ENCODE results near the gene MOSMO.
"Not testable (repeated sequence)": the region's sequence is repeated elsewhere in the genome, so short reads cannot be mapped to it uniquely, and the experiment has no call there.

MOSMO gene

DNA sequence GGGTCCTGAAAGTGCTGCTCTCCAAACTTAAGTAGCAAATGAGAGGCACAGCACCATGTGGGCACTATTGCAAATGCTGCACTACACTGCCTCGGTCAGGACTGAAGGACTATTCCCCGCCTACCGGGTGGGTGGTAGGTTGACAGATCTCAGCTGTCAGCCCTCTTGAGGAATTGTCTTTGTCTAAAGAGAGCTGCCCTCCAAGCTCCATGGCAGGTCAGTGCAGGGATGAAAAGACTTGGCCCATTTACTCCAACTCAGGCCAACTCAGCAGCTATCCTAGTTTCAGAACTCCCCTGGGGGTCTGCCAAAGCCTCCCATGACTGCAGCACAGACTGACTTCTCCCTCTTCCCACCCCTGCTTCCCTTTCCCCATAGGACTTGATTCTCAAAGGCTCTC, 3.6 kb upstream of the MOSMO start:
- DNase-seq, result no peak

DNA sequence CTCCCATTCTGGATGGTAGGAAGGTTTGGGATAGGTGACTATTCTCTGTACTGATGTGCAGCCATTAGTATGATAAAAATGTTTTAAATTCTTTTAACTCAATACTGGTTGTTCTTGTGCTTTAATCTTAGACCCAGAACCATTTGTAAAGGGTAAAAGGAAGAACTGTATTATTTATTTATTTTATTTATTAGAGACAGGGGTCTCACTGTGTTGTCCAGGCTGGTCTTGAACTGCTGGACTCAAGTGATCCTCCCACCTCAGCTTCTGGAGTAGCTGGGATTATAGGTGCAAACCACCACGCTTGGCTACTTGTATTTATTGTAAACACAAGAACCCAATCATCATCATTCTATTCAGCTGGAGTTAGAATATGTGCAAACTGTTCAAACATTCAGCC, 2.2 kb upstream of the MOSMO start:
- DNase-seq, result no peak

DNA sequence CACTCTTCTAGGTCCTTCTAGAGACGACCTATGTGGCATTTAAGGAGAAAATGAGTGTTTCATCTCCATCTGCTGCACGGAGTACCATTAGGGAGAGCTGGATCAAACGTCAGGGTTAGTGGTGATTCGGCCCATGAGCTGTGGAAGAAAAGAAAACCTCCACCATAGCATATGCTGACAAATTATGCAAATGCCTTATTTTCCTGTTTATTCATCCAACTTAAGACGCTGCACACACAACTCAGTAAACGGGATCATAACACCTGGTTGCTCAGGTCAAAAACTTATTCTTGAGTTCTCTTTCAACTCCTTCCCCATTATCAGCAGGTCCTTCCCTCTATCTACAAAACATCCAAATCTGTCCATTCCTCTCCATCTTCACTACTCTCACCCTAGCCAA, 1.3 kb upstream of the MOSMO start:
- DNase-seq, result no peak

DNA sequence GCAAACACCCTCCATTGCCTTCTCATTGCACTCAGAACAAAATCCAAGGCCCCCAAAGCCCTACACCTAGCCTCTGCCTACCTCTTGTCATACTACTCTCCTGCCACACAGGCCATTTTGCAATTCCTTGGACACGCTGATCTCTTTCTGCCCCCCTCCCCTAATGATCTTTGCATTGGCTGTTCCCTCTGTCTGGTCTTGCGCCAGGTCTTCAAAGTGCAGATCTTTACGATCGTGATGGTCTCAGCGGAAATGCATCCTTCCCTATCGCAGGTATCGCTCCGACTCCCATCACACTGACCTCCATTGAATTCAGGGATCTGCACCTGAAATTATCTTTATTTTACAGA, 777 bp upstream of the MOSMO start:
- no peak for DNase-seq

DNA sequence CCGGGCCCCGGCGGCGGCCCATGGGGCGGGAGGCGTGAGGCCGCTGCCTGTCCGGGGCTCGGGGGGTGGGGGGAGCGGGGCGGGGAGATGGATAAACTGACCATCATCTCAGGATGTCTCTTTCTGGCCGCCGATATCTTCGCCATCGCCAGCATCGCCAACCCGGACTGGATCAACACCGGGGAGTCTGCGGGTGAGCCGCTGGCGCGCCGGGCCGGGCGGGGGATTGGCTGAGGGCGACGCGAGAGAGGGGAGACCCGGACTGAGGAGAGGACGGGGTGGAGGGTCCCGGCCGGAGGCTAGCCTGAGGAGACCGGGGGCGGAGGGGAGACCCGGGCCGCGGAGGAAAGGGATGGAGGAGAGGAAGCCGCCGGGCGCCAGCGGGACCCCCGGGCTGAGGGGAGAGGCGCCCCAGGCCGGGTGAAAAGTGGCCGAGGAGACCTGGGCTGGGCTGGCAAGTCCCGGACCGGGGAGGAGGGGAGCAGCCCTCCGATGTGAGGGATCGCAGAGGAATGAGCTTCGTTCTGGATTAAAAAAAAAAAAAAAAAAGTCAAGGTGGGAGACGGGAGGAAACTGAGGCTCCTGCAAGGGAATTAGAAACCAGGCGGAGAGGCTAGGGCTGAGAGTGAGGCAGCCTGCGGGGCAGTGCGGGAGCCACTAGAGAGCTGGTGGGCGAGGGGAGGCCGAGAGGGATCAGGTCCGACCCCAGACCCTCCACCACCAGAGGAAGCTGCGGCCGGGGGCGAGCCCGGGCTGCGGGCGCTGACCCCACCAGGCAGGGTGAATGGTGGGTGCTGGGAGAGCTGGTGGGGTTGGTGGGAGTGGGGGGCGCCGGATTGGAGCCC, 526 bp downstream of the MOSMO start:
- peak; percentile 67 for DNase-seq

DNA sequence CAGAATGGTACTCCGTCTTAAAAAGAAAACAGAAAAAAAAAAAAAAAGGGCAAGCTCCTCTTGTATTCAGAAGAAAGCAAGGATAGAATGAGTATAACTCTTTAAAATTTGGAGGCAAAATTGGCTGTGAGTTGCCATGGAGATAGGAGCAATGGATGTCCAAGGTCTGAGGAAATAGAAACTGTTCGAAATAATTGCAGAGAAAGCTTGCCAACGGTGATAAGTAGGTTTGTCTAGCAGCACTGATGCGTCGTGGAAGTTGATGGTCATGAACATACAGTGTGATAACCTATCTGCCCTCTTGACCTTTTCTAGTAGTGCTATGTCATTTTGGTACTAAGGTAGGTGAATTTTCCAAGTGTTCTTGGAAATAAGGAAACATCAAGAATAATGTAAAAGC, 3.0 kb downstream of the MOSMO start:
- DNase-seq, result no peak

DNA sequence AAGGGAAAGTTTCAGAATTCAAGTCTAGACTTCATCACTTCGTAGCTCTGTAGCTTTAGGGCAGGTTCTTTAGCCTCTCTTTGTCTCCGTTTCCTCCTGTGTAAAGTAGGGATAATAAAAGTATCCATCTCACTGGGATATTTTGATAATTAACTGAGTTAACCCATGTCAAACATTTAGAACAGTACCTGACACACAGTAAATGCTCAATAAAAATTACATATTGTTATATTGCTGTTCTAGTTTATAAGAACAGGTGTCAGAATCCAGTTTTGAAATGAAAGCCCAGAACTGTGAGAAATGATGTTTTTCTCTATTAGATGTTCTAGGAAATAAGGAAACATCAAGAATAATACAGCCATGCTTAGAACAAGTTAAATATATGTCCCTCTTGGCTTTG, 4.3 kb downstream of the MOSMO start:
- no peak for DNase-seq

DNA sequence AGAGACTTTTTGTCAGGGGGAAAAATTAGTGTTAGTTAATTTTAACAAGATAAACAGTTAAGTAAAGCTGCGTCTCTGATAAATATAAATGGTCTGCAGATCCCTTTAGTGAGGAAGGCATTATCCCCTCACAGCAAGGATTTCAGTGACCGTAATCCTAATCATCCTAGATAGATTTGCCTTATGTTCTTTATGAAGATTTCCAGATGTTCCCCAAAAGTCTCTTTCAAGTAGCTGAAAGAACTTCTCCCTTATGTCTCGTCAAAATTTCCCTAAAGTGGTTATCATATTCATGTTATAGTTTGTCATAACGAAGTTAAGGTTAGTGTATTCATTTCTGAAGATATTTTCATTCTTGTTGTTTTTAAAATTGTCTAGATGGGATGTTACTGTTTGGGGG, 5.6 kb downstream of the MOSMO start:
- DNase-seq, result no peak

DNA sequence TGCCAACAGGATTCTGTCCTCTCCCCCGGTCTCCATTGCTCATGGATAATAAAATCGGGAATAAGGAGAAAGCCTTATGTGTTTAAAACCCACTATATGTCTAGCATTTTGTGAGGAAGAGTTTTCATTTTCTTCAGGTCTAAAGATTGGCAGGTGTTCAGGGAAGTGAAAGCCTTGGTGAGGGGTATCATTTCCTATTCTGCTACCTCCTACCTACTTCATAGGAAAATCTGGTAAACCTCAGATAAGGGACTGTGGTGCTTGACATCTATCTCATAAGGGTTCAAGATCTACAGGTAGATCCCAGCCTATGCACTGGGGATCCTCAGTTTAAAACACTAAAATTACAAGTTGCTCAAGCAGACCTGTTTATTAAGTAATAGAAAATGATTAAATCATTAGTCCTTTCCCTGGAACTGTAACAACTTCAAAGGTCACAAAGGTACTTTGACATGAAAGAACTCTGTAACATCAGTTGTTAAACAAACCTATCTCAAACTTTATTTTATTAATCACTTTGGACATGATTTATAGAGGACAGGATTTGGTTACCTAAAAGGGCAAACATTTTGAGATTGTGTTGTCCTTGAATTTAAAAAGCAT, 6.5 kb downstream of the MOSMO start:
- DNase-seq, result no peak

DNA sequence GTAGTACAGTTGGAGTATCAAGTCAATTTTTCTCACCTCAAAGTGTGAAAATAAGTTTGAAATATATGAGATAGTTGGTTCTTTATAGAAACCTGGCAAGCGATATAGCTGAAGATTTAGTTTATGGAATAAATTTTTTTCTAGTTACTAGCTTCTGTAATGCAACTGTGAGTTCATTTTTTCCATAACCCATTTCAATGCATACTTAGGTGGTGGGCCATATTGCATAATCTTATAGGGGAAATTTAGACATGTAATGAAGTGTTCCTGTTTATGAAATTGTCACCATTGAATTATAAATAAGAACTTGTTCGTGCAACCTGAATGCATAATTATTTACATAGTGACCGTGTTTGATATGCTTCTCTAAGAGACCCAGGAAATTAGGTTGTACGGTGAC, 9.0 kb downstream of the MOSMO start:
- no peak for DNase-seq

DNA sequence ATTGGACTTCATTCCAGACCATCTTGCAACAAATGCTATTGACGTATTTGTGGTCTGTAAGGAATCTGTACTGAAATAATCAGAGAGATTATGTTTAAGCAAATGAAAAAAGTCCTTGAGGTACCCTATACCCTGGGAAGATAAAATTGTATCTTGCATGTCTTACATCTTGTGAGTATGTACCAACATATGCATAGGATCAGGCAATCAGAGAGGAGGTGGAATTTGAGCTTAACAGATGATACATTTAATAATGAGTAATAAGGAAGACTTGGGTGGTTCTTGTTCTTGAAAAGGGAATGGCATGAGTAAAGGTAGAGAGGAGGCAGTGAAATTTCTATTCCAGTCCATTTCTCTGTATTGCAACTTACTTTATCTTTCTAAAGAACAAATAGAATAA, 10.6 kb downstream of the MOSMO start:
- DNase-seq, result no peak

DNA sequence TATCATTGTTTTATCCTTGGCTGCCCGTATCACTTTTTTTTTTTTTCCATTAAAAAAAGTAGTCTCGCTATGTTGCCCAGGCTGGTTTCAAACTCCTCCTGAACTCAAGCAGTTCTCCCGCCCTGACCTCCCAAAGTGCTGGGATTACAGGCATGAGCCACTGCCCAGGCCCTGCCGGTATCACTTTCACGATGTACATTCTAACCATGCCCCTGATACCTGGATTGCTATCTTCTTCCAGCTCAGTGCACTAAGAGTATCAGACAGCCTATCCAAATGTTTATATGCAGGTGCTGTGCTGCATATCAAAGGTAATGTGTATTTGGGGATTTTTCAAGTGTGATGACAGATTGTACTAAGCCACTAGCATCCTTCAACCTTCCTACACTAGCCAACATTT, 14.2 kb downstream of the MOSMO start:
- no peak for DNase-seq

DNA sequence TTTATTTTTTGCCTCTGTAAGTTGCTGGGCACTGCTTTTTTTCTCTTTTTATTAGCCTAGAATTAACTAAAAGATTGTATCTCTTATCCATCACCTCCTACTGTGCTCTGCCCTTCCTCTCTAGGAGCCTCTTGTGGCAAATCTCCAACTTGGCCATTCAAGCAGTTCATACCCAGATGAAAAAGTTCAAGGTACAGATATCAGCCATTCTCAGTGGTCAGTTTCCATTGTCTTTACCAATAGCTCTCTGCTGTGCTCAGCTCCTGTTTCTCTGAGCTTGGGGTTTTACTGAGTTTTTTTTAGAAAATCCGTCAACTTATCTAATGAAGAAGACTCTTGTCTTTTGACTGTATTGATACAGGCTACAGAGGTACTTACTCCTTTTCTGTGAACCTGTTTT, 15.6 kb downstream of the MOSMO start:
- DNase-seq, result no peak

DNA sequence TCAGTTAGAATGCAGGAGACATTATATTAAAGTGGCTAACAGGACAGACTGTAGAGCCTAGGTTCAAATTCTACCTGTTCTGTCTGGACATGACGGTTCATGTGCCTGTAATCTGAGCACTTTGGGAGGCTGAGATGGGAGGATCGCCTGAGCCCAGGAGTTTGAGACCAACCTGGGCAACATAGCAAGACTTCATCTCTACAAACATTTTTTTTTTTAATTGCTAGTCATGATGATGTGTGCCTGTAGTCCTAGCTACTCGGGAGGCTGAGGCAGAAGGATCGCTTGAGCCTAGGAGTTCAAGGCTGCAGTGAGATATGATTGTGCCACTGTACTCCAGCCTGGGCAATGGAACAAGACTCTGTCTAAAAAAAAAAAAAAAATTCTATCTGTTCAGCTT, 16.9 kb downstream of the MOSMO start:
- DNase-seq, result not testable (repeated sequence)

DNA sequence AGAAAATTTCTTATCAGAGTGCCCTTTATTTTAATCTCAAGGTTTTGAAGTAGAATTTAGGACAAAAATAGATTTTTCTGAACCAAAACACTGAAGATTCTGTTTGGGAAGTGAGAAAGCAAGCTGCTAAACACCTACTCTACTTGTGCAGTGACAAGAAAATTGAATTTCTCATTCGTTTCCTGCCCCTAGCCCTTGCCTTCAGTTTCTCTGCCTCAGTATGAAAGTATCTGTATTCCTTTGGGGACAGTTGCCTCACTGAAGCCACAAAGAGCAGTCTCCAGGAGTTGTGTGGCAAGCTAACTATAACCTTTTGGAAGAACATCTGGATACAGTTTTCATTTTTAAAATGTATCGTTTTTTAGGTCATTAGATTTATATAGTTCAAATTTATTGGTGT, 19.7 kb downstream of the MOSMO start:
- no peak for DNase-seq

DNA sequence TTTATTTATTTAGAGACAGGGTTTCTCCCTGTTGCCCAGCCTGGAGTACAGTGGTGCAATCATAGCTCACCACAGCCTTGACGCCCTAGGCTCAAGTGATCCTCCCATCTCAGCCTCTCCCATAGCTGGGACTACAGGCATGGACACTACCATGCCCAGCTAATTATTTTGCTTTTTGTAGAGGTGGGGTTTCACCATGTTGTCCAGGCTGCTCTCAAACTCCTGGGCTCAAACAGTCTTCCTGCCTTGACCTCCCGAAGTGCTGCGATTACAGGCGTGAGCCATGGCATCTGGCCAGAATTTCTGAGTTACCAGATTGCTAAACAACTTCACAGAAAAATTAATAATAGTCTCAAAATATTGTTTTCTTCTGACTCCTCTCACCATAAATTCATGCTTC, 21.7 kb downstream of the MOSMO start:
- DNase-seq, result no peak

DNA sequence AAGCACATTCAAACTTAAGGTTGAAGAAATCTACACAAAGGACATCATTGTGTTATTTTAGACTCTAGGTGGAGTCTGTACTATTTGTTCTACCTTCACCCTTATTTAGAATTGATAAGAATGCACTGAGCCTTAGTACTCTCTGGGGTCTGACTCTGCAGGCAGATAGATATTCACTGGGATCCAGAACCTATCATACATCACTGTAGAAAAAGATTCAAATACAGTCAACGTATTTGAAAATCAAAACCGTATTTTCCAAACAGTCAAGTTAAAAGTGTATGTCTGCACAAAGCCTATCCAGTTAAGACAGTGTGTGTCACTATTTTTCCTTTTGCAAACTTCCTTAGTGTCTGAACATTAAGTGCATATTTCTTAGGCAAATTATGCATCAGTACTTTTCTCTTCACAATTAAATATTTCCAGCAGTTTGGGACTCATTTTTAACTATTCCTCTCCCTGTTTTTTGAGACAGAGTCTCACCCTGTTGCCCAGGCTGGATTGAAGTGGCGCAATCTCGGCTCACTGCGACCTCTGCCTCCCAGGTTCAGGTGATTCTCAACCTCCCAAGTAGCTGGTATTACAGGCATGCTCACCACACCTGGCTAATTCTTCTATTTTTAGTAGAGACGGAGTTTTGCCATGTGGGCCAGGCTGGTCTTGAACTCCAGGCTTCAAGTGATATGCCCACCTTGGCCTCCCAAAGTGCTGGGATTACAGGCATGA, 22.3 kb downstream of the MOSMO start:
- no peak for DNase-seq

DNA sequence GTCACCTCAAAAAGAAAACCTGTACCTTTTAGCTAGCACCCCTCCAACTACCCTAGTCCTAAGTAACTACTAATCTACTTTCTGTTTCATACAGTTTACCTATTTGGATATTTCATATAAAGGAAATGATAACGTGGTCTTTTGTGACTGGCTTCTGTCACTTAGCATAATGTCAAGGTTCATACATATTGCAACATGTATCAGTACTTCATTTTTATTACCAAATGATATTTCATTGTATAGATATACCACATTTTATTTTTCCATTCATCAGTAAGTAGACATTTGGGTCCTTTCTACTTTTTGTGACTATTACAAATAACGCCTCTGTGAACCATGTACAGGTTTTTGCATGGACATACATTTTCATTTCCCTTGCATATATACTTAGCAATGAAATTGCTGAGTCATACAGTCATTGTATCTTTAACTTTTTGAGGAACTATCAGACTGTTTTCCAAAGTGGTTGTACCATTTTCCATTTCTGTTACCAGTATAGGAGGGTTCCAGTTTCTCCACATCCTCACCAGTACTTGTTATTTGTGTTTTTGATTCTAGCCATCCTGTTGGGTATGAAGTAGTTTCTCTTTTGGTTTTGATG, 23.7 kb downstream of the MOSMO start:
- DNase-seq, result no peak

DNA sequence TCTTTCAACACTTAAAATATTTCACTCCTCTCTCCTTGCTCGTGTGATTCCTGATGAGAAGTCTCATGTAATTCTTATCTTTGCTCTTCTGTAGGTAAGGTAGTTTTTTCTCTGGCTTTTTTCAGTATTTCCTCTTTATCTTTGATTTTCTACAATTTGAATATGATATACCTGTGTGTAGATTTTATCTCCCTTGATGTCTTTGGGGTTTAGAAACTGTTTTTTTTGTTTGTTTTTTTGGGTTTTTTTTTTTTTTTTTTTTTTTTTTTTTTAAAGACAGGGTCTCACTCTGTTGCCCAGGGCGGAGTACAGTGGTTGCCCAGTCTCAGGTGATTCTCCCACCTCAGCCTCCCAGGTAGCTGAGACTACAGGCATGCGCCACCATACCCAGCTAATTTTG, 26.6 kb downstream of the MOSMO start:
- no peak for DNase-seq

DNA sequence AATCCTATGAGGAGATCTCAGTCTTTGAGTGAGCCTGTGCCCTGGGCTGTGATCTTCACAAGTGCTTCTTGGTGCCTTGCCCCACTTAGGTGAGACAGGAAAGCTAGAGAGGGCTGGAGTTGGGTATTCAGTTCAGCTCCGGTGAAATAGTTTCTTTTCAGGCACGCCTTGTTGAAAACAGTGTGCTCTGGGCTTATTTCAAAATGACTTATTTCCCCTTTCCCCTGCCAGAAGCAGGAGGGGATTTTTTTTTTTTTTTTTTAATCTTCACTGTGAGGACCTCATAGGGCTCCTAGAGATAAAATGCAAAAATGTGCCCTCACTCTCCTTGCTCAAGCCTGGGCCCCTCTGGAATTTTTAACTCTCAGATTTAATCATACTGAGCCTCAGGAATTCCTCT, 27.2 kb downstream of the MOSMO start:
- DNase-seq, result no peak

DNA sequence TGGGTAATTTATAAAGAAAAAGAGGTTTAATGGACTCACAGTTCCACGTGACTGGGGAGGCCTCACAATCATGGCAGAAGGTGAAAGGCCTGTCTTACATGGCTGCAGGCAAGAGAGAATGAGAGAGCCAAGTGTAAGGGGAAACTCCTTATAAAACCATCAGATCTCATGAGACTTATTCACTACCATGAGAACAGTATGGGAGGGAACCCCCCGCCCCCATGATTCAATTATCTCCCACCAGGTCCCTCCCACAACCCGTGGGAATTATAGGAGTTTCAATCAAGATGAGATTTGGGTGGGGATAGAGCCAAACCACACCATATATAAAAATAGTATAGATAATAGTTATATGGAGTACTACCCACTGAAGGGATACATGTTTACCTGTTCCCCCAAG, 36.0 kb downstream of the MOSMO start:
- DNase-seq, result not testable (repeated sequence)

DNA sequence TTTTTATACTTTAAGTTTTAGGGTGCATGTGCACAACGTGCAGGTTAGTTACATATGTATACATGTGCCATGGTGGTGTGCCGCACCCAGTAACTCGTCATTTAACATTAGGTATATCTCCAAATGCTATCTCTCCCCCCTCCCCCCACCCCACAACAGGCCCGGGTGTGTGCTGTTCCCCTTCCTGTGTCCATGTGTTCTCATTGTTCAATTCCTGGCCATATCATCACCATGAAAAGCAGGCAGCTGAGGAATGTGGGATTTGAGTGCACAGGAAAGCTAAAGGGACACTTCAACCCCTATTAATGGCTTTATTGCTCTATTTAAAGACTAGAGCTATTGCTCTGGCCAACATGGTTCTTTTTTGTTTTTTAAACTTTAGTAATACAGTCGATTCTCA, 38.0 kb downstream of the MOSMO start:
- DNase-seq, result not testable (repeated sequence)

DNA sequence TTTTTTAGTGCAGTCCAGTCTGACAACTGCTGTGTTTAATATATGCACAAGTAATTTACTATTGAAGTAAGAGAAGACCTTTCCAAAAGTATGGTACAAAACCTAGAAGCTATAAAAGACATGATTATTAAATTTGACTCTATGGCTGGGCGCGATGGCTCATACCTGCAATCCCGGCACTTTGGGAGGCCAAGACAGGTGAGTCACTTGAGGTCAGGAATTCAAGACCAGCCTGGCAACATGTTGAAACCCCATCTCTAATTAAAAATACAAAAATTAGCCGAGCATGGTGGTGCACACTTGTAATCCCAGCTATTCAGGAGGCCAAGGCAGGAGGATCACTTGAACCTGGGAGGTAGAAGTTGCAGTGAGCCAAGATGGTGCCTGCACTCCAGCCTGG, 43.1 kb downstream of the MOSMO start:
- no peak for DNase-seq

DNA sequence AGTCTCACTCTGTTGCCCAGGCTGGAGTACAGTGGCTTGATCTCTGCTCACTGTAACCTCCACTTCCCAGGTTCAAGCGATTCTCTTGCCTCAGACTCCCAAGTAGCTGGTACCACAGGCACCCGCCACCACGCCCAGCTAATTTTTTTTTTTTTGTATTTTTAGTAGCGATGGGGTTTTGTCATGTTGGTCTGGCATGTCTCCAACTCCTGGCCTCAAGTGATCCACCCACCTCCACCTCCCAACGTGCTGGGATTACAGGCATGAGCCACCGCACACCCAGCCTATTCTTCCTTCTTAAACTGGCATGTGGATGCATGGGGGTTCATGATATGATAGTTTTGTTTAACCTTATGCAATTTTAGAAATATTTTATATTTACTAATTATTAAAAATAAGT, 45.1 kb downstream of the MOSMO start:
- no peak for DNase-seq

All from left hindlimb (tissue), 1 donor.